Superior temporal gyrus (tissue), 1 donor: ENCODE data around the gene FAM25A.
A peak's percentile ranks its signal among the peaks of the same experiment; 100 is the strongest.
"Not testable (repeated sequence)": the region's sequence is repeated elsewhere in the genome, so short reads cannot be mapped to it uniquely, and the experiment has no call there.

ENCODE experiments used
- DNase-seq: peaks from one replicate; pipeline ENCODE4 v3.0.0-alpha.2; 2016; ENCODE audit errors: extremely low spot score

The FAM25A gene

GRCh38 chr10:87020056-87020455 lies at the start of gene FAM25A:
FAM25A (plus strand) TSS chr10:87020294; CDS start chr10:87020325, 31 bp downstream.
- DNase-seq = not testable (repeated sequence)

- DNase-seq = no peak
These were observed 49.2 kb upstream of the FAM25A start for GRCh38 chr10:86970982-86971231.

GRCh38 chr10:86971232-86971991 lies 48.7 kb upstream of the FAM25A start:
- peak; percentile 19 for DNase-seq

- no peak for DNase-seq
These were observed 47.3 kb upstream of the FAM25A start for GRCh38 chr10:86972613-86973380.

GRCh38 chr10:86974484-86974883 lies 45.6 kb upstream of the FAM25A start:
- no peak for DNase-seq

GRCh38 chr10:86976362-86977056 lies 43.6 kb upstream of the FAM25A start:
- DNase-seq = no peak

- not testable (repeated sequence) for DNase-seq
These were observed 41.6 kb upstream of the FAM25A start for GRCh38 chr10:86978457-86978856.

GRCh38 chr10:86979296-86979818 lies 40.7 kb upstream of the FAM25A start:
- DNase-seq = no peak

GRCh38 chr10:86979977-86980448 lies 40.1 kb upstream of the FAM25A start:
- DNase-seq = no peak

- DNase-seq = not testable (repeated sequence)
These were observed 39.1 kb upstream of the FAM25A start for GRCh38 chr10:86981020-86981419.

GRCh38 chr10:86981716-86982115 lies 38.4 kb upstream of the FAM25A start:
- no peak for DNase-seq

GRCh38 chr10:86984498-86984897 lies 35.6 kb upstream of the FAM25A start:
- DNase-seq = not testable (repeated sequence)

- no peak for DNase-seq
These were observed 31.6 kb upstream of the FAM25A start for GRCh38 chr10:86988520-86988919.

- not testable (repeated sequence) for DNase-seq
These were observed 28.7 kb upstream of the FAM25A start for GRCh38 chr10:86991362-86991761.

GRCh38 chr10:86992456-86992855 lies 27.6 kb upstream of the FAM25A start:
- DNase-seq = no peak

GRCh38 chr10:86992929-86993328 lies 27.2 kb upstream of the FAM25A start:
- no peak for DNase-seq

GRCh38 chr10:86999802-87000403 lies 20.2 kb upstream of the FAM25A start:
- not testable (repeated sequence) for DNase-seq

- no peak for DNase-seq
These were observed 19.6 kb upstream of the FAM25A start for GRCh38 chr10:87000491-87000890.

- not testable (repeated sequence) for DNase-seq
These were observed 13.0 kb upstream of the FAM25A start for GRCh38 chr10:87007124-87007523.

GRCh38 chr10:87007674-87008073 lies 12.4 kb upstream of the FAM25A start:
- DNase-seq = not testable (repeated sequence)

GRCh38 chr10:87008303-87008702 lies 11.8 kb upstream of the FAM25A start:
- DNase-seq = not testable (repeated sequence)
